GM12892 (cell line): ENCODE data around the gene PPM1H.
"Not testable (repeated sequence)": the region's sequence is repeated elsewhere in the genome, so short reads cannot be mapped to it uniquely, and the experiment has no call there.

ENCODE experiments used
- DNase-seq: peaks from one replicate; pipeline ENCODE4 v3.0.0; 2011; ENCODE audit not compliant: insufficient read length
- FAIRE-seq: peaks from 2 replicates; lab custom pipeline; 2011; peaks lifted over from hg19 to GRCh38; lab: Jason Lieb, UNC
- POLR2A ChIP-seq: IDR thresholded peaks from 2 replicates; pipeline ENCODE4 v1.6.1; 2011; ENCODE audit warnings: low read depth, low read length, control low read depth
- POLR2AphosphoS5 ChIP-seq: IDR thresholded peaks from 2 replicates; pipeline ENCODE4 v1.6.1; 2011; ENCODE audit warnings: low read depth, low read length, control low read depth
- TAF1 ChIP-seq: IDR thresholded peaks from 2 replicates; pipeline ENCODE4 v1.6.1; 2011; ENCODE audit warnings: low read depth, mild to moderate bottlenecking, control low read depth, low read length, borderline replicate concordance

Gene PPM1H

GRCh38 chr12:62963486-62964041, 28.6 kb upstream of the PPM1H start:
- FAIRE-seq (no peak), DNase-seq (no peak)
- TF ChIP-seq POLR2AphosphoS5 (no peak), TAF1 (no peak), POLR2A (no peak)

- no peak for FAIRE-seq
- no peak for DNase-seq
- no peak for TF ChIP-seq POLR2A
- TF ChIP-seq POLR2AphosphoS5: no peak
- no peak for TF ChIP-seq TAF1
Measured at GRCh38 chr12:62960324-62960723, 25.4 kb upstream of the PPM1H start.

GRCh38 chr12:62959745-62960144, 24.8 kb upstream of the PPM1H start:
- DNase-seq (no peak), FAIRE-seq (no peak)
- TF ChIP-seq POLR2A: no peak
- no peak for TF ChIP-seq POLR2AphosphoS5
- TF ChIP-seq TAF1: no peak

- TF ChIP-seq POLR2AphosphoS5: no peak
- no peak for TF ChIP-seq TAF1
- no peak for TF ChIP-seq POLR2A
- FAIRE-seq (no peak), DNase-seq (no peak)
Measured at GRCh38 chr12:62957233-62957953, 22.4 kb upstream of the PPM1H start.

GRCh38 chr12:62955678-62956077, 20.7 kb upstream of the PPM1H start:
- no peak for DNase-seq
- TF ChIP-seq POLR2A (no peak), POLR2AphosphoS5 (no peak), TAF1 (no peak)
- no peak for FAIRE-seq

- DNase-seq (no peak), FAIRE-seq (no peak)
- TF ChIP-seq POLR2AphosphoS5: no peak
- TF ChIP-seq TAF1: no peak
- no peak for TF ChIP-seq POLR2A
Measured at GRCh38 chr12:62950317-62950716, 15.4 kb upstream of the PPM1H start.

GRCh38 chr12:62948123-62948522, 13.2 kb upstream of the PPM1H start:
- DNase-seq: no peak
- FAIRE-seq: no peak
- TF ChIP-seq TAF1: no peak
- TF ChIP-seq POLR2A: no peak
- TF ChIP-seq POLR2AphosphoS5: no peak

GRCh38 chr12:62947364-62947763, 12.4 kb upstream of the PPM1H start:
- TF ChIP-seq POLR2A (no peak), POLR2AphosphoS5 (no peak), TAF1 (no peak)
- DNase-seq (no peak), FAIRE-seq (no peak)

- FAIRE-seq (no peak), DNase-seq (no peak)
- TF ChIP-seq TAF1: no peak
- no peak for TF ChIP-seq POLR2A
- TF ChIP-seq POLR2AphosphoS5: no peak
Measured at GRCh38 chr12:62943779-62944395, 8.9 kb upstream of the PPM1H start.

GRCh38 chr12:62942316-62942715, 7.4 kb upstream of the PPM1H start:
- not testable (repeated sequence) for FAIRE-seq, DNase-seq

GRCh38 chr12:62934239-62934798, 631 bp downstream of the PPM1H start:
- DNase-seq: peak; percentile 40
- no peak for FAIRE-seq
- TF ChIP-seq POLR2AphosphoS5 (no peak), TAF1 (no peak), POLR2A (no peak)

GRCh38 chr12:62933602-62934238, 1.2 kb downstream of the PPM1H start:
- FAIRE-seq (no peak), DNase-seq (peak; percentile 7)
- no peak for TF ChIP-seq POLR2A
- no peak for TF ChIP-seq POLR2AphosphoS5
- no peak for TF ChIP-seq TAF1
